ENCODE results near the gene SNAP29.
"Not testable (repeated sequence)": the region's sequence is repeated elsewhere in the genome, so short reads cannot be mapped to it uniquely, and the experiment has no call there.

The SNAP29 gene

GRCh38 chr22:20903093-20903492 lies 44.3 kb downstream of the SNAP29 start:
- no peak for DNase-seq

DNA sequence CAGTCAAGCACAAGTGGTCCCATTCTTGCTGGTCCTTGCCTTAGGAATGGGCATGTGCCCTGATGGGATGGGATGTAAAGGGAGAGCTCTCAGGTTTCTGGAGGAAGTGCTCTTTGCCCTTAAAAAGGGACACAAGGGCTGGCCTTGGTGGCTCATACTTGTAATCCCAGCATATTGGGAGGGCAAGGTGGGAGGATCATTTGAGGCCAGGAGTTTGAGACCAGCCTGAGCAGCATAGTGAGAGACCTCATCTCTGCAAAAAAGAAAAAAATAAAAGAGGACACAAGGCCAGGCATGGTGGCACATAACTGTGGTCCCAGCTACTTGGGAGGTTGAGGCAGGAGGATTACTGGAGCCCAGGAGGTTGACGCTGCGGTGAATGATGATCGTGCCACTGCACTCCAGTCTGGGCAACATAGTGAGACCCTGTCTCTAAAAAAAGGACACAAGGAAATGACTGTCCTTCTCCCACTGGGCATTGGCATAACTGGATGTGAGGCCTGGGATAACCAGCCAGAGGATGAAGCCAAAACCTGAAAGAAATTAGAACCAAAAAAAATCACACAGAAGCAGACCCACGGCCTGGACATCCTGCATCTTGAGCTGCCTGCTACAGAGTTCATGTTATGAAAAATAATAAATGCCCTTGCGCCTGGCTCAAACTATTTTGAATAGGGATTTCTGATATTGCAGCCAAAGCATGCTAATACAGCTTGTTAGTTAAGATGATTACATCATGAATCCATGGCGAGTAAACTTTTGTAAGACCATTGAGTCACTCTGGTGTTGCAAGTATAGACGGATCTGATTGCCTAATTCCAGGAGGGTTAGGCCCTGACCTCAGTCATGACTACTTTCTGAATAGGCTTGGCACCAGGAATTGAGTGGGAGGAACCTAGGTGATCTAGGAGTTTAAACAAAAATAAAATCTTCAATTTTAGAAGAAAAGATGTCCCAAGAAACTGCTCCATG lies 45.5 kb downstream of the SNAP29 start:
- no peak for DNase-seq

GRCh38 chr22:20904980-20905355 lies 46.2 kb downstream of the SNAP29 start:
- DNase-seq = no peak

- no peak for DNase-seq
Measured at GRCh38 chr22:20905415-20906386, 46.9 kb downstream of the SNAP29 start.

GRCh38 chr22:20906387-20906767 lies 47.6 kb downstream of the SNAP29 start:
- no peak for DNase-seq

GRCh38 chr22:20908717-20909116 lies 49.9 kb downstream of the SNAP29 start:
- DNase-seq = not testable (repeated sequence)

DNA sequence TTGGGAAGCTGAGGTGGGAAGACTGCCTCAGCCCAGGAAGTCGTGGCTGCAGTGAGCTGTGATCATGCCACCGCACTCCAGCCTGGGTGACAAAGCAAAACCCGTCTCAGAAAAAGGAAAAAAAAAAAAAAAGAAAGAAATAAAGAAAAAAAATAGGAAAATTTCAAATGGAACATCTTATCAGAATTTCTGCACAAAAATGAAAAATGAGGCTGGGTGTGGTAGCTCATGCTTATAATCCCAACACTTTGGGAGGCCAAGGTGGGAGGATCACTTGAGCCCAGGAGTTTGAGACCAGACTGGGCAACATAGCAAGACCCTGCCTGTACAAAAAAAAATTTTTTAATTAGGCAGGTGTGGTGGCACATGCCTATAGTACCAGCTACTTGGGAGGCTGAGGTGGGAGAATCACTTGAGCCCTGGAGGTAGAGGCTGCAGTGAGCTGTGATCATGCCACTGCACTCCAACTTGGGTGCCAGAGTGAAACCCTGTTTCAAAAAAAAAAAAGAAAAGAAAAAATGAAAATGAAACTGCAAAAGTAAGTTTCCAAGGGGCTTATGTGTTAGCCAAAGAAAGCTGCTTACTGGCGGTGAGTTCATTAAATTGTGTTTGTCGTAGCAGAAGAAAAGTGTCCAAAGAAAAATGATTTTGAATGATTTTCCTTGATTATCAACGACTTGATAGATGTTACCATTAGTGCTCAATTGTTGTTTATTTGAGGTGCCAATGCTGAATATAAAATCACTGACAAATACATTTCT lies 50.9 kb downstream of the SNAP29 start:
- no peak for DNase-seq

- no peak for DNase-seq
Measured at GRCh38 chr22:20912494-20912893, 53.7 kb downstream of the SNAP29 start.

GRCh38 chr22:20916916-20917810 lies 58.4 kb downstream of the SNAP29 start, which contains the start of gene CRKL:
TSS of gene CRKL (plus strand) at chr22:20917407. CDS start at chr22:20917935, 528 bp downstream.
- peak; percentile 99 for DNase-seq

- peak; percentile 3 for DNase-seq
Measured at GRCh38 chr22:20918663-20919218, 59.9 kb downstream of the SNAP29 start.

GRCh38 chr22:20919718-20920117 lies 60.9 kb downstream of the SNAP29 start:
- DNase-seq = no peak

DNA sequence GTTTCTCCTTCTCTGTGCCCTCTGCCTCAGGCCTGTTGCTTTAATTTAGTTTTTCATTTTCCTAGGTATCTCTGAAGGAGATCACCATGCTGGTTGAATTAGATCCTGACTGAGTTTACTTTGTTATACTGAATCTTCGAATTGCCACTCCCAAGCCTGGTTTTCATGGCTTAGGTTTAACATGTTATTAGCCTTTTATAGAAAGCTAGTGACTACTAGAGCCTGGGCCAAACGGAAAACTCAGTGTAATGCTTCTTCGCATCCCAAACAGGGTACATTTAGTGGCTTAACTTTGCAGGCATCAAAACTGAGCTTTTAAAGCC lies 62.0 kb downstream of the SNAP29 start:
- no peak for DNase-seq

- no peak for DNase-seq
Measured at GRCh38 chr22:20922141-20922751, 63.4 kb downstream of the SNAP29 start.

GRCh38 chr22:20926243-20926642 lies 67.4 kb downstream of the SNAP29 start:
- no peak for DNase-seq

- DNase-seq = no peak
Measured at GRCh38 chr22:20927940-20928572, 69.2 kb downstream of the SNAP29 start.

DNA sequence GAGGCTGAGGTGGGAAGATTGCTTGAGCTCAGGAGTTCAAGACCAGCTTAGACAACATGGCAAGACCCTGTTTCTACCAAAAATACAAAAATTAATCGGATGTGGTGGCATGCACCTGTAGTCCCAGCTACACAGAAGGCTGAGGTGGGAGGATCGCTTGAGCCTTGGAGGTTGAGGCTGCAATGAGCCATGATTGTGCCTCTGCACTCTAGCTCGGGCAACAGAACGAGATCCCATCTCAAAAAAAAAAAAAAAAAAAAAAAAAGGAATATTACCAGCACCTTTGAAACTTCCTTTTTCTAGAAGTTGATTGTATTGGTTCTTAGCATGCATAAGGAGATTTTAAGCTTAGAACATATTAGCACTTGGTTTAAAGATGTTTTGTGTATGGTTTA lies 69.8 kb downstream of the SNAP29 start:
- DNase-seq = no peak

DNA sequence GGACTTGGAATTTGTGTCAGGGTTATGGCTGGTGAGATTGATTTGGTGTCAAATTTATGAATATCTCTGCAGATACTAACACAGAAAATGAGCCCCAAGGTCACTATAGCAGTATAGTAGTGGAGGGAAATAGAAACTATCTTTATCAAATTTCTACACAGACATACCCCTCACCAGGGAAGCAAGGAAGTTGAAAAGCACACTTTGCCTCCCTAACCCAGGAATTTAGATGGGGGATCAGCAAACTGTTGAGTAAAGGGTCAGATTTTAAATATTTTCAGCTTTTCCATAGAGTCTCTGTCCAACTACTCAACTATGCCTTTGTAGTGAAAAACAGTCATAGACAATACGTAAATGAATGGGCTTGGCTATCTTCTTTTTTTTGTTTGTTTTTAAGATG lies 71.2 kb downstream of the SNAP29 start:
- no peak for DNase-seq

GRCh38 chr22:20930435-20930834 lies 71.6 kb downstream of the SNAP29 start:
- not testable (repeated sequence) for DNase-seq

- DNase-seq = no peak
Measured at GRCh38 chr22:20931126-20931654, 72.4 kb downstream of the SNAP29 start.

- DNase-seq = no peak
Measured at GRCh38 chr22:20933910-20934309, 75.1 kb downstream of the SNAP29 start.

Measured in activated CD4-positive, alpha-beta T cell treated with anti-CD3 and anti-CD28 coated beads, Interleukin-2, Interleukin-6, amounts not matched to agents 100 ng/mL and 50 ng/mL, durations not matched to agents 16 hours and 8 hours (primary cell).